ENCODE data around the gene KIZ.

KIZ gene

DNA sequence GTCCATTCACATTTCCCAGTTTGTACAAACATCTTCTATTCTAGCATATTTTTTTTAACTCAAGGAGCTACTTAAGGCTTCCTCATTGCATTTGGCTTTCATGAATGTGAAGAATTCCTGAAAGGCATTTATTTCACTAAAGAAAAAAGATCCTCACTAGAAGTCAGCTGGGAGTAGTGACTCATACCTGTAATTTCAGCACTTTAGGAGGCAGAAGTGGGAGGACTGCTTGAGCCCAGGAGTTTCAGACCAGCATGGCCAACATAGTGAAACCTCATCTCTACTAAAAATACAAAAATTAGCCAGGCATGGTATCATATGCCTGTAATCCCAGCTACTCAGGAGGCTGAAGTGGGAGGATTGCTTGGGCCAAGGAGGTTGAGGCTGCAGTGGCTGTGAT lies 146.4 kb downstream of the KIZ start:
- no peak for DNase-seq

DNA sequence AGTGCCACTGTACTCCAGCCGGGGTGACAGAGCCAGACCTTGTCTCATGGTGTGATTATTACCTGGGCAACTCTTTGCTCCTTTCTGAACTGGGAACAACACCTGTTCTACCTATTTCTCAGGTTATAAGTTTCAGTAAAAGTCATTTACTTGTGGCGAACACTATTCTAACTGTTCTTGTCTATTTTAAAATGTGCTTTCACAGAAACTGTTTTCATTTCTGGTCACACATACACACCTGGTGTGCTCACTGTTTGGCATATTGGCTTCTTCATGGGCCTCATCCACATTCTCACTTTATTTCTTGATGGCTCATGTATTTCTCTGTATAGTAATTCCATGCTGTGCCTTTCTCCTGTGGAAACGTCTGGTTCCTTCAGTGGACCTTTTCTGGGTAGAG lies 146.8 kb downstream of the KIZ start:
- DNase-seq, result no peak

DNA sequence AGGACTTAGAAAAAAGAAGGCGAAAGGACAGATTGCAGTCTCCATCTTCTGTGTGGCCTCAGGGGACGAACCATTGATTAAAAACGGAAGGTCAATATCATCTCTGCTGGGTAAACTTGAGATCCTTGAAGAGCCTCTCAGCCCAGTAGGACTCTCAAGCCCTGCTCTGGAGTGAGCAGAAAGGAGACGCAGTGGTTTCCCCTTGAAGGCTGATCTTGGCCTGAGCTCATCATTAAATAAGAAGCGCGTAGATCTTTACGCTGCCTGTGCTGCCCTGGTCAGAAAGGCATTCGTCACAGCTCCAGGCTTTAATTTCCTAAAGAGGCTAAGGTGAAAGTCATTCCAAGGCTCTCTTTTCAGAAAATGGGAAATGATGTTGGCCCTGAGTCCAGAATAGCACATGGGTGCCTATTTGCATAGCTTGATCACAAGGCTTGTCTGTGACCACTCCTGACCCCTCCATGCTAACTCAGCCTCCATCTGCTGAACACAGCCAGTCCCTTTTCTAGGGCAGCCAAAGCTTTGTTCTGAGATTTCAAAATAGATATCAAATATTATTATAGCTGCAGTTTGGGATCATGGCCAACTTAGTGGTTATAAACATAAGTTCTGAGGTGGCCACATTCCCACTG lies 148.0 kb downstream of the KIZ start:
- DNase-seq, result no peak

DNA sequence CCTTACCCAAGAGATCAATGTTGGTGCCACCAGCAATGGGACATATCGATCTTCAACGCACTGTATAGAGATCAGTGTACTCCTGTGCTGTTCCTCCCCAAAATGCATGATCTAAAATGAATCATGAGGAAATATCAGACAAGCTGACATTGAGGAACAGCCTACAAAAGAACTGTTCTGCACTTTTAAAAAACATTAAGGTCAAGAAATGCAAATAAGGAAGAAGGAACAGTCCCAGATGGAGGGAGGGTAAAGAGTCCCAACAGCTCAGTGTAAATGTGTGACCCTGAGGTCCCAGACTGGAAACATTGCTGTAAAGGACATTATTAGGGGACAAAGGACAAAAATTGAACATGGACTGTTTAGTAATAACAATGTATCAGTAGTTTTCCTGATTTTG lies 152.9 kb downstream of the KIZ start:
- DNase-seq, result no peak

DNA sequence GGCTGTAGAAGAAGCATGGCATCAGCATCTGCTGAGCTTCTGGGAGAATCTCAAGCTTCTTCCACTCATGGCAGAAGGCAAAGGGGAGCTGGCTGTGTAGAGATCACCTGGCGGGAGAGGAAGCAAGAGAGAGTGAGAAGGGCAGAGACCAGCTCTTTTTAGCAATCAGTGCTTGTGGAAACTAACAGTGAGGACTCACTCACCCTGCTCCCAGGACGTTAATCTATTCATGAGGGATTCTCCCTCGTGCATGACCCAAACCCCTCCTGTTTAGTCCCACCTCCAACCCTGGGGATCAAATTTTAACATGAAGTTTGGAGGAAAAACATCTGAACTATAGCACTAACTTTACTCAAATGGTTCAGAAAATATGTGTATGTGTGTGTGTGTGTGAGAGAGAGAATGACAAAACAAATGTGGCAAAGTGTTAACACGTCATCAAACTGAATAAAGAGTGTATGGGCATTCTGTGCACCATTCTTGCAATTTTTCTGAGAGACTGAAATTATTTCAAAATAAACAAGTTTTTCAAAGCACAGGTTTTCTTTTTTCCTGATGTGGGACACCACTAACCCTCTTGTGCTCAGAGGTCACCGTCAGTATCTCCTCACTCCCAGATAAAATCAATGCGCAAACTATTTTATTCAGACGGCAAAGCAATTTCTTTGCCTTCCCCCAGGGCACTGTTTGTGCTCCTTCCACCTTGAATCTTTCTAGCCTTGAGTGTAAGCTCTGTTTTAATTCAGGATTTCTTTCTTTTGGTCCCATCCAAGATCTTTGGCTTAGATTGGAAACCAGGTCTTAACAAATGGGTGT lies 154.0 kb downstream of the KIZ start:
- no peak for DNase-seq

DNA sequence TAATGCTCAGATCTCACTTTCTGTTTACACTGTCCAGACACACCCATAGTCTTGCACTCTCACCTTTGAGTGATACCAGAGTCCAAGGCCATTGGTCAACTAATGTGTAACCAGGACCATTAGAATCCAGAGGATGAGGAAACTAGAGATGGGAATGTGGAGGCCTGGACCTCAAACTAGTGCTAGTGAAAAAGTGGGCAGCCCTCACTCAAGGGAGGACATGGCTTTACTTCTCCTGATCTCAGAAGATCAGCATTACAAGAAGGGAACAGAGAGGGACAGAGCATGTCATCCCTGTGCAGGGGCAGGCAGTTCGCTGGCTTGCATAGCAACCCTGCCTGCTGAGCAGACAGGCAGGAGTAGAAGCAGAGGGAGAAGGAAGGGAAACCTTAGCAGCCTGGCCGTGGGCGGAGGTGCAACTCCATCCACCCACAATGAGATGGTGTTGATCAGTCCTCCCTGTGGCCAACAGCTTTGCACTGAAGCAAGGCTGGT lies 154.7 kb downstream of the KIZ start:
- no peak for DNase-seq

DNA sequence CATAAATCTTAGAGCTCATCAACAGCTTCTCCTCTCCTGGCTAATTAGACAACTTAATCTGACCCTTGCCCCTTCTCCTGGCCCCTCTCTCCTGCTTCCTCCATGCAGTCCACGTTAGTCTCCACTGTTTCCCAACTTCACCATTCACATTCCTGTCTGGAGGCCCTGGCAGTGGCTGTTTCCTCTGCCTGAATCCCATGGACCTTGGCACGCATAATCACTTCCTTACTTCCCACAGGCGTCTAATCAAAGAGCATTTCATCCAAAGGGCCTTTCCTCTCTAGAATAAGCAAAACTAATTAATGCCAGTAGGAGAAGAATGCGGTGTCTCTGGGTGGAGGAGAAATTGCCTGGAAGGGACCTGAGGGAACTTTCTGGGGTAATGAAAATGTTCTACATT lies 160.9 kb downstream of the KIZ start:
- no peak for DNase-seq

DNA sequence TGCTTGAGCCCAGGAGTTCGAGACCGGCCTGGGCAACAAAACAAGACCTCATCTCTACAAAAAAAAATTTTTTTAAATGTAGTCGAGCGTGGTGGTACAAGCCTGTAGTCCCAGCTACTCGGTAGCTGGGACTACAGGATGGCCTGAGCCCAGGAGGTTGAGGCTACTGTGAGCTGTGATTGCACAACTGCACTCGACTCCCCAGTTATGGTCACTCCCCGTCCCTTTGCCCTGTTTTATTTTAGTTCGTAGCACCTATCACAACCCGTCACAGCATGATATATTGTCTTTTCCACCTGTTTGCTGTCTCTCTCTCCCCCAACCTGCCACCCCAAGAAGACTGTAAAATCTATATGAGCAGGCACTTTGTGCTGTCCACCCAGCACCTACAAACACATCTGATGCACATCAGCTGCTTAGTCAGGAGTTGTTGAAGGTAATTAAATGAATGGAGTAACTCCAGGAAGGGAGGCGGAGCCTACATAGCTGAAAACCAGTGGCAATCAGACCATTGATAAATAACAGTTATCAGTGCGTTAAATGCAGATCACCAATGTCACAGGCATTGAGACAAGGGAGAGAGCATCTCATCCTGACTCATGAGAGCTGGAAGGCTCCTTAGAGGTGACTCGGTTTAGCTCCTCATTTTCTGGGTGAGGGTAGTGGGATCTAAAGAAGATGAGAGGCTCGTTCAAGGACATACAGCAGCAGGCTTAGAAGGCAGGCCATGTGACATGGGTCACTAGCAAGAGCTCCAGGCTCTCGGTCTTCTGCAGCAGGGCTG lies 162.9 kb downstream of the KIZ start:
- no peak for DNase-seq

DNA sequence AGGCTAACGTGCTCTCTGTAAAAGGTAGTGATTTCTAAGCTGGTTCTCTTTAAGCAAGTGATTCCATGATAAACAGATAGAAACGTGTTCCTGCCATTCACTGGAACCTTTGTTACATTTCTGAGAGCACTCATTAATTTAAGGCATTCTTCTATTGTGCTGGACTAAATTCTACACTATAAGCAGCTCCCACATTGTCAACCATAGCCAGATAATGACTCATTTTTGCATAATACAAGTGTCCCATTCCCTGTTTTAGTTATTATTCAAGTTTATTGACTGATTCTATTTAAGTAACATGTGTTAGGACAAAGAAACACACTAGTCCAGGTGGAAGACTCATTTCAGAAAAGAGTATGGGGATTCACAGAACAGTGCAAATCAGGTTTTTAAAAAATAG lies 163.8 kb downstream of the KIZ start:
- DNase-seq, result no peak

DNA sequence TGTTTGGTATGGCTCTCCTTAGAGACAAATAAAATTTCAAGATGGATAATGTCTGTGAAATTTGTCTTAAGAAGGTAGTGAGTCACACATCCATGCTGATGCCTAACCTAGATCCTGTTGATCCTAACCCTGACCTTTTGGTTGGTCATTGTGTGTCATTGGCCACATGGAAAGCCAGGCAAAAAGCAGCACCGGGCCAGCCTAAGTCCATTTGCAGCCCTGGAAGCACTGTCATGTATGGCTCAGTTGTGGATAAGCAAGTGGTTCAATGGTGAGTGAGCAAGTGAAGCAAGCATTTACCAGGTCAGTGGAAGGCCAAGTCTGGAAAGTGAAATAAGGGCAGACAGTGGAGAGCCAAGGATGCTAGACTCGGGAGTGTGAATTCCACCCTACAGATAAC lies 165.1 kb downstream of the KIZ start:
- no peak for DNase-seq

DNA sequence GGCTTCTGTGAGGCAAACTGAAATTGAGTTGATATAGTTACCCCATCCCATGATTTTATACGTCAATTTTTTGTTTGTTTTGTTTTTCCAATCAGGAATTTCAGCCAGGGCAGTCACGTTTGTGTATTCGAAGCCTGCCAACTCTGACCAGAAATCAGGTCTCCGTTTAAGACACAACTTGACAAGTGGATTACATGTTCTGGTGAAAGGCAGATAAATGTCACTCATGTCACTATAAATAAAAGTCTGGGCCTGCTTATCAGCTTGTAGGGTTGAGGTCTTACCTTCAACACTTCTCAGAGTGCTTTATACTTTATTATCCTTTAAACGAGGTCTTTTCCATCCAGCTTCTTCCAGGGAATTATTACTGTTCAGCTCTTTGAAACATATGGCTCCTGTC lies 168.9 kb downstream of the KIZ start:
- DNase-seq, result no peak
